HepG2 (cell line): ENCODE measurements around the gene SLC19A1.

Experiments used
- SP1 ChIP-seq, 2 experiments: fragments of 450-650 bp in 1 of 2; sonication (generic) in 1 of 2; formaldehyde crosslinking in 1 of 2; IDR thresholded peaks; 2 replicates each; pipeline versions ENCODE4 v1.4.0 to v1.6.1; 2016 to 2020; ENCODE audit warnings: missing genetic modification reagents in 1 of 2
- SRF ChIP-seq: IDR thresholded peaks from 2 replicates; pipeline ENCODE4 v1.6.1; 2011; ENCODE audit warnings: mild to moderate bottlenecking, low read depth, low read length, moderate library complexity
- ZNF569 ChIP-seq: sonication (generic); formaldehyde crosslinking; IDR thresholded peaks from 2 replicates; pipeline ENCODE4 v1.5.0; 2020; ENCODE audit warnings: mild to moderate bottlenecking, missing genetic modification reagents, moderate library complexity, borderline replicate concordance

- no peak for TF ChIP-seq ZNF569 (CRISPR knock-in tag)
- TF ChIP-seq SP1 (IDR thresholded peaks at IDR 0.05): no peak
- TF ChIP-seq SP1 (CRISPR knock-in tag; IDR thresholded peaks at IDR 0.05): no peak
- no peak for TF ChIP-seq SRF
Measured at GRCh38 chr21:45521241-45521640, 21.0 kb downstream of the SLC19A1 start.
